C4-2B (cell line): ENCODE results near the gene PRICKLE2.

ENCODE experiments used
- H3K27ac ChIP-seq: fragments of 450-650 bp; 2 replicates; pipeline ENCODE4 v1.5.1; 2017
- CTCF ChIP-seq: fragments of 450-650 bp; conservative IDR thresholded peaks from 2 replicates; pipeline ENCODE4 v1.5.1; 2017; ENCODE audit warnings: mild to moderate bottlenecking
- ZFX ChIP-seq: fragments of 450-650 bp; IDR thresholded peaks from 2 replicates; pipeline ENCODE4 v1.6.1; 2017

The PRICKLE2 gene

GRCh38 chr3:64259636-64260035 lies 34.4 kb upstream of the PRICKLE2 start:
- H3K27ac ChIP-seq: no peak overlapping the region
- TF ChIP-seq CTCF (no peak), ZFX (no peak)

GRCh38 chr3:64257100-64257755 lies 32.0 kb upstream of the PRICKLE2 start:
- no peak for TF ChIP-seq CTCF
- TF ChIP-seq ZFX: no peak
- no peak overlapping the region for H3K27ac ChIP-seq

- TF ChIP-seq CTCF: no peak
- no peak for TF ChIP-seq ZFX
- peak overlapping the region; percentile 61; the same call in 1 of the 2 replicates for H3K27ac ChIP-seq
Measured at GRCh38 chr3:64255741-64256340, 30.6 kb upstream of the PRICKLE2 start.

- TF ChIP-seq CTCF: no peak
- no peak for TF ChIP-seq ZFX
- no peak overlapping the region for H3K27ac ChIP-seq
Measured at GRCh38 chr3:64254443-64254842, 29.2 kb upstream of the PRICKLE2 start.

GRCh38 chr3:64253689-64254088 lies 28.4 kb upstream of the PRICKLE2 start:
- TF ChIP-seq ZFX (no peak), CTCF (no peak)
- H3K27ac ChIP-seq: no peak overlapping the region

GRCh38 chr3:64251019-64251418 lies 25.8 kb upstream of the PRICKLE2 start:
- TF ChIP-seq CTCF (no peak), ZFX (no peak)
- no peak overlapping the region for H3K27ac ChIP-seq

- H3K27ac ChIP-seq: no peak overlapping the region
- no peak for TF ChIP-seq CTCF
- no peak for TF ChIP-seq ZFX
Measured at GRCh38 chr3:64247991-64248646, 22.9 kb upstream of the PRICKLE2 start.
